Activated T-cell treated with anti-CD3 and anti-CD28 coated beads for 4 hours (primary cell): Measurements from ENCODE around the gene MLEC.
"Not testable (repeated sequence)": the region's sequence is repeated elsewhere in the genome, so short reads cannot be mapped to it uniquely, and the experiment has no call there.

Source experiments
- DNase-seq: peaks from one replicate; pipeline ENCODE4 v3.0.0-alpha.2; 2020

Gene MLEC

DNA sequence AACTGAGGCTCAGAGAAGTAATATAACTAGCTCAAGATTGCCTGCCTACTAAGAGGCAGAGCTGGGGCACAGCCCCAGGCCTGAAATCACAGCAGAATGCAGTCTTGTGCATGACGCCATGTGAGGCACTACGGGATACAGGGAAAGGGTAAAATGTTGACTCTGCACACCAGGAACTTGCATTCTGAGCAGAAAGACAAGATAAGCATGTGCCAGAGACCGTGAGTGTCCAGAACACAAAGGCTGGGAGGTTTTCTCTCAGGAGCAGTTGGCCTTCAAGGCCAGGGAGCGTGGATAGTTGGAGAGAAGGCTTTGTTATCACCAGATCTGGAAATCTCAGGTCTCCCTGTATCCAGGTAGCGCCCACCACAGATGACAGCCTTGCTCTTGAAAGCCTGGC lies 23.2 kb upstream of the MLEC start:
- DNase-seq: no peak

- no peak for DNase-seq
Measured at GRCh38 chr12:120666571-120667390, 20.2 kb upstream of the MLEC start.

DNA sequence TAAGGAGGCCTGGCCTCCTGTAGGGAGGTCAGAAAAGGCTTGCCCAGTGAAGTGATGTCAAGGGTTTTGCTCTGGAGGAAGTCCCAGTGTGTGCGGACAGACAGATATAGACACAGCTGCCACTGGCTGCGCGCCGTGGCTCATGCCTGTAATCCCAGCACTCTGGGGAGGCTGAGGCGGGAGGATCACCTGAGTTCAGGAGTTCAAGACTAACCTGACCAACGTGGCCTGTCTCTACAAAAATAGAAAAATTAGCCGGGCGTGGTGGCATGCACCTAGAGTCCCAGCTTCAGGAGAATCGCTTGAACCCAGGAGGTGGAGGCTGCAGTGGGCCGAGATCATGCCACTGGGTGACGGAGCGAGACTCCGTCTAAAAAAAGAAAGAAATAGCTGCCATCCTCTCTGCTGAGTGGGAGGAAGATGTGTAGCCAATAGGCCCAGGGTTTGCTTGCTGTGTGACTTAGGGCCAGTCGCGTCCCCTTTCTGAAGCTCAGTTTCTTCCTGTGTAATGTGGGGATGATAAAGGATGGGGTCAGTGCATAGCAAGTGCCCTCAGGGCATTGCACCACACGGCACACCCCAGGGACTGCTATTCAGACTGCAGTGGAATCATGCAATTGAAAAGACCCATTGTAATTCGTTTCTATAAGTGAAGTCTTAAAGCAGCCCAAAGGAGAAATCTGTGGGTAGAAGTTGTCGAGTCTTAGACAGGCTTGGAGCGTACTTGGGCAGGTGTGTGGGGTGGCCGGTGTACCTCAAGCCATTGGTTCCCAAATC lies 18.7 kb upstream of the MLEC start:
- DNase-seq: no peak

DNA sequence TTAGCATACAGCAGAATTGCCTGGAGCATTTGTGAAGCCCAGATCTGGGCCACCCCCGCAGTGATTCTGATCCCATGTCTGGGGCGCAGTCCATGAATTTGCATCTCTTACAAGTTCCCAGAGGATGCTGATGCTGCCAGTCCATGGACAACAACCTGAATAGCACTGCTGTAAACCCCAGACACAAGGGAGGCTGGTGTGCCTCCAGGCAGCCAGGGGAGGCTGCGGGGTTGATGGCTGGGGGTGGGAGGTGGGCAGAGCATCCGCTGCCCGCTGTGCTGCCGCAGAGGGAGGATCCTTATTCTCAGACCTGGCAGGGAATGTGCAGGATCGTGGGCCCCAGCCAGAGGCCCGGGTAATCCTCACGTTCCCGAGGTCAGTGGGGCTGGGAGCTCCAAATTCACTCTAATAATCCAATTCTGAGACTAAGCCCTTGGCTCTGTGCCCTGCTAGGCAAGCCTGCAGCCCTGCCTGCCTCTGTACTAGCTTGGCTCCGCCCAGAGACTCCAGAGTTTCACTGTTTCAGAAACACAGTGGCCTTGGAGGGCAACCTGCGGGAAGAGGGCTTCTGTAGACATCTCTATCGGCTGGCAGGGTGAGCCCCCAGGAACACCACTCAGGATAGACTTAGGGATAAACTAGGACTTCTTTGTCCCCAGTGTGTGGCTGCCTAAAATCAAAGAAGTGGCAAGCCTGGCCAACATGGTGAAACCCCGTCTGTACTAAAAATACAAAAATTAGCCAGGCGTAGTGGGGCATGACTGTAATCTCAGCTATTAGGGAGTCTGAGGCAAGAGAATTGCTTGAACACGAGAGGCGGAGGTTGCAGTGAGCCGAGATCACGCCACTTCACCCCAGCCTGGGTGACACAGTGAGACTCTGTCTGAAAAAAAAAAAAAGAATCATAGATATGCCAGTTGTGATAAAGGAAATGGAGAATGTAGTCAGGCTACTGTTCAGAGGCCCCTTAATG lies 17.8 kb upstream of the MLEC start:
- no peak for DNase-seq

DNA sequence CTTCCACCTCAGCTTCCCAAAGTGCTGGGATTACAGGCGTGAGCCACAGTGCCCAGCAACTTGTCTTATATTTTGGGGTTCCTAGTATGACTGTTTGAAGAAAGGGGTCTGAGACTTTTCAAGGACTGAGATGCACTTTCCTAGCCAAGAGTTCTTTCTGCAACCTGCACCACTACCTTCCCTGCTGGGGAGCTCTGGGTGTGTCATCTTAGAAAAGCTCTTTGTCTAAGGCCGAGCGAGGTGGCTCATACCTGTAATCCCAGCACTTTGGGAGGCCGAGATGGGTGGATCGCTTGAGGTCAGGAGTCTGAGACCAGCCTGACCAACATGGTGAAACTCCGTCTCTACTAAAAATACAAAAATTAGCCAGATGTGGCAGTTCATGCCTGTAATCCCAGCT lies 16.7 kb upstream of the MLEC start:
- DNase-seq: not testable (repeated sequence)

- no peak for DNase-seq
Measured at GRCh38 chr12:120670667-120671066, 16.3 kb upstream of the MLEC start.

DNA sequence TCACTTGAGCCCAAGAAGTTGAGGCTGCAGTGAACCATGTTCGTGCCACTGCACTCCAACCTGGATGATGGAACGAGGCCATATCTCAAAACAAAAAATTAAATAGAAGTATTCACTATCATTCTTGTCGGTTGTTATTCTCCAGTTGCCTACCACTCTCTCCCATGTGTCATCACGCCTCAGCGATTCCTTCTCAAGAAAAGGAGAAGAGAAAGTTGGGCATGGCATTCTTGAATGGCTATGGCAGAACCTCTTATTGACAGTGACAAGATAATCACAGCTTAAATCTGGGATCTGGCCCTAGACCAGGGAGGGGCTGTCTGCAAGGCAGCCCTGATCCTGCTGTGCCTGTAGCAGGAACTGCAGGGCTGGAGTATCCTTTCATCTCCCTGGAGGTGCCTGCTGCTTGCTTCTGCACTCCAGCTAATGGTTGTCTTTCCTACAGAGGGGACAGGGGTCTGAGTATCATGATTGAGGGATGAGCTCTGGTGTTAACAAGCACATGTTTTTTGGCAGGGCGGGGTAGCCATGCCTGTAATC lies 12.8 kb upstream of the MLEC start:
- no peak for DNase-seq

DNA sequence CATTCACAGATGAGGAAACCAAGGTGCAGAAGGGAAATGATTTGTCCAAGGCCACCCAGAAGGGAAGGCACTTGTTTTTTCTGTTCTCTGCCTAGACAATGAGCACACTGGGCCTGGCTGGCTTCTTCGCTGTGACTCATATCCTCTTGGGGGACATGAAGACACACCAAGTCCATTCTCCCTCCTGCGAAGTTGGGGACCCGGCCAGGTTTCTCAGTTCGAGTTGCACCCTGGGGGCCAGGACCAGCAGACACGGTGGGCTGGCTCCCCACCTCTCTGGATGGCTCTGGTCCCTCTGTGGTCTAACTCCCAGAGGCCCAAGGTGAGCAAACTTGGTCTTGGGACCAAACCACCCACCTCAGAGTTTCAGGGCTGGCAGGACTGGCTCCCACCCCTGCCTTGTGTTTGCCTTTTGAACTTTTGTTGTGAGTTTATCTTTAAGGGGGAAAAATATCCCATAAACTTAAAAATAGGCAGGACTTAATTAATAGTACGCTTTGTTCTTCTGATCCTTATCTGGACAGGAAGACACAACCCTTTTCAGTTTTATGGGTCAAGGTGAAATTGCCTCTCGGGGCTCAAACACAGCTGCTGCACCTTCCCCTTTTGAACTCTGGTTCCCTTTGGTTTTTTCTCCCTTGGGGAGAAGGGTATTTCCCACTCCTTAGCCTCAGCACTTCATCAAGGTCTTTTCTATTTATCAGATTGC lies 9.0 kb upstream of the MLEC start:
- no peak for DNase-seq

GRCh38 chr12:120678572-120678971 lies 8.4 kb upstream of the MLEC start:
- DNase-seq: no peak

- no peak for DNase-seq
Measured at GRCh38 chr12:120680165-120680738, 6.7 kb upstream of the MLEC start.

- no peak for DNase-seq
Measured at GRCh38 chr12:120684523-120684932, 2.4 kb upstream of the MLEC start.

GRCh38 chr12:120685522-120685921 lies 1.4 kb upstream of the MLEC start:
- no peak for DNase-seq

DNA sequence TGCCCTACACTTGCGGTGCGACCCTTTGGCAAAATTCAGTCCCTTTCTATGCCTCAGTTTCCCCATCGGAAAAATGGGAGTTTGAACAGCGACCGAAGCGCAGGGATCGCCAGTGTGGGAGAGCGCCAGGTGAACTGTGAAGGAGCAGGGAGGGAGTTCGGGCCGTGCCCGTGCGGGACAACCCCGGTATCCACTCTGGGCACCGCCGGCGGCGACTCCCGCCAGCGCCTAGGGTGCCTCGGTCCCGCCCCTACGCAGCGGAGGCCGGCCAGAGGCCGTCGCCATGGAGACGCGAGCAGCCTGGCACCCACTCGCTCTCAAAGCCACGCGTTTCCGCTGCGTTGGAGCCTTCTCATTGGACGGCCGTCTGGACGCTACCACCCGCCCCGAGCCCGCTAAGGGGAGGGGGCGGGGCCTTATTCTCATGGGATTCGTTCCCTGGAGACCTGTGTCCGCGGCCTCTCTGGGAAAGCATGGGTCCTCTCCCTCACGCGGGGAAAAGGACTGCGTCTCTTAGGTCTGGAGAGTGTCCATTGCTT lies 729 bp upstream of the MLEC start:
- DNase-seq: peak; percentile 91

GRCh38 chr12:120687578-120688289 lies 785 bp downstream of the MLEC start:
- DNase-seq: peak; percentile 43

DNA sequence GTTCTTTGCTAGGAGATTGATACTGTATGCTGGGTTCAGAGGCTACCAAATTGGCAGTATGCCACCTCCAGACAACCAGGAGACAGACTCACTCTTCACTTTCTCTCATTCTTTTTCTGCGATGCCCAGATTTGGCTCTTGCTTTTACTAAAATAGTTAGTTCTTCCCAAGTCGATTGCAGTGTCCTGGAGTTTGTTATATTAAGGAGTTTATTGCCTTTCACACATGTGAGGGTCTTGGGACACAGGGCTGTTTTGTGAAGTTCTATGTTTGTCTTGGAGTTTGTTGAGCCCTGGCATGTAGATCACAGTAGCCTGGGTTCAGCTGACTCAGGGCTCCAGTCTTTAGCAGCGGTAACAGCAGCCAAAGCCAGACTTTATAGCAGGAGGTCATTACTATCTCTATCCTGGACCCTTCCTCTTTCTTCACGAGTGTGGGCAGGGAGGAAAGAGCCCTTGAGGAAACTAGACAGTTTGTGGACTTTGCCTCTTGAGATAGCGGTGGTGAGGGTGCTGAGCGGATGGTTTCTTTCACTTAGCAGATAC lies 1.6 kb downstream of the MLEC start:
- no peak for DNase-seq

DNA sequence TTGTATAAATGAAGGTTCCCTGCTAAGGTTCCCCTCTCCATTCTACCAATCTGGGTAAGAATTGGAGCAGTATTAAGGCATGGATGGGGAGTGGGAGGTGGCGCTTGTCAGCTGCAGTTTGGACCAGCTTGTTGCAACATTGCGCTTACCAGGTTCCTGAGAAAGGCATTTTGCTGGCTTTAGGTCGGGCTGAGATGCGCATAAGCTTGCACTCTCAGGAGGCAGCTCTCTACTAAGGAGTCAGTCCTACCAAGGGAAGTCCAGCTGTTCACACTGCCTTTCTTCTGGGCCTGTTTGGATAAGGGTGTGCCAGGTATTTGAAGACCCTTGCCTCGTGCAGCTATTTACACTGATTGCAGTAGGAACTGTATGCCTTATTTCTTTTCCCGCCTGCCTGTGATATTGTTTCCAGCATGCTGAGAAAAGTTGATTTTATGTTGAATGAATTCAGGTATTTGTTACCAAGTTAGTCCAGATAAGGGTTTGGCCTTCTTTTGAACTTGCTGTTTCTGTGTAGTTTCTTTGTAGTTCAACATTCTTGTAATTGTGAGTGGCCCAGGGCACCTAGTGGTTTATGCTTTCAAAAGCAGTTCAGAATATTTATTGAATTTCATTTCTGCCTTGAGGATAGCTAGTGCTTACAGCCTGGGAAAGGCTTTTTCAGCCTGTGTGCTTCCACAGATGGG lies 2.6 kb downstream of the MLEC start:
- no peak for DNase-seq

DNA sequence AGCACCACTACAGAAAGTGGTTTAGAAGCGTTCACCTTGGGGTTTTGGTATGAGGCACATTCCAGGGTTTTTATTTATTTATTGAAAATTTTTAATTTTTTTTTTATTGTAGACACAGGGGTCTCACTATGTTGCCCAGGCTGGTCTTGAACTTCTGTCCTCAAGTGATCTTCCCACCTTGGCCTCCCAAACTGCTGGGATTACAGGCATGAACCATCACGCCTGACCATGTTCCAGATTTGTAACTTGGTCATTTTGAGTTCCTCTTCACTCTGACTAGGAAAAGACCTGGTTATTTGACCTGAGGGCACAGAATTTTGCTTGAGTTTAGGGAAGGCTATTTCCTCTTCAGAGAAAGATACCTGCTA lies 3.1 kb downstream of the MLEC start:
- DNase-seq: no peak

- no peak for DNase-seq
Measured at GRCh38 chr12:120690978-120691377, 4.0 kb downstream of the MLEC start.

- DNase-seq: no peak
Measured at GRCh38 chr12:120692524-120693033, 5.6 kb downstream of the MLEC start.

DNA sequence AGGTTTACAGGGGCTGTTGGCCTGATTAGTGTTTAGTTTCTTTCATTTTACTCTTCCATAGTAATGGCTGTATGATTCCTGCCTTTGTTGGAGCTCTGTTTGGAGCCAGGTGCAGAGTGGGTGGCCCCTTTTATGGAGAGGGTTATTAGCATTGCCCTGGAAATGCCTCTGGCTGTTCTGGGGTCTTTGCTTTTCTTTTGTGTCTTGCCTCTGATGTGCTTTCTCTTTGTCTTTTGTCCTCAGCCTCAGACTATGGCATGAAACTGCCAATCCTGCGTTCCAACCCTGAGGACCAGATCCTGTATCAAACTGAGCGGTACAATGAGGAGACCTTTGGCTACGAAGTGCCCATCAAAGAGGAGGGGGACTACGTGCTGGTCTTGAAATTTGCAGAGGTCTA lies 6.9 kb downstream of the MLEC start:
- no peak for DNase-seq
